ENCODE data around the gene OR4E1.

DNA sequence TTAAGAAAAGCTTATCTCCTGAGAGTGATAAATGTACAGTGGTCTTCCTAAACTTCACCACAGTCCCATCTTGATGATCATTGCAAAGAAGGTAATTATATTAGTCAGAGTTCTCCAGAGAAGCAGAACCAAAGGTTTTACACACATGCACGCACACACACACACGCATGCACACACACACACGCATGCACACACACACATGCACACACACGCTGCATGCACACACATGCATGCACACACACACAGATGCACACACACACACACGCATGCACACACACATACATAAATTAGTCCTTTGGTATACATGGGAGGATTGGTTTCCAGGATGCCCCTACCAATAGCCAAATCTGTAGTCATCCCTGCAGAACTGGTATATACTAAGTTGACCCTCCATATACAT, 19.4 kb downstream of the OR4E1 start:
- TF ChIP-seq, protein P1, sequence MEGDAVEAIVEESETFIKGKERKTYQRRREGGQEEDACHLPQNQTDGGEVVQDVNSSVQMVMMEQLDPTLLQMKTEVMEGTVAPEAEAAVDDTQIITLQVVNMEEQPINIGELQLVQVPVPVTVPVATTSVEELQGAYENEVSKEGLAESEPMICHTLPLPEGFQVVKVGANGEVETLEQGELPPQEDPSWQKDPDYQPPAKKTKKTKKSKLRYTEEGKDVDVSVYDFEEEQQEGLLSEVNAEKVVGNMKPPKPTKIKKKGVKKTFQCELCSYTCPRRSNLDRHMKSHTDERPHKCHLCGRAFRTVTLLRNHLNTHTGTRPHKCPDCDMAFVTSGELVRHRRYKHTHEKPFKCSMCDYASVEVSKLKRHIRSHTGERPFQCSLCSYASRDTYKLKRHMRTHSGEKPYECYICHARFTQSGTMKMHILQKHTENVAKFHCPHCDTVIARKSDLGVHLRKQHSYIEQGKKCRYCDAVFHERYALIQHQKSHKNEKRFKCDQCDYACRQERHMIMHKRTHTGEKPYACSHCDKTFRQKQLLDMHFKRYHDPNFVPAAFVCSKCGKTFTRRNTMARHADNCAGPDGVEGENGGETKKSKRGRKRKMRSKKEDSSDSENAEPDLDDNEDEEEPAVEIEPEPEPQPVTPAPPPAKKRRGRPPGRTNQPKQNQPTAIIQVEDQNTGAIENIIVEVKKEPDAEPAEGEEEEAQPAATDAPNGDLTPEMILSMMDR (IDR thresholded peaks at IDR 0.05): no peak
- TF ChIP-seq POLR2A (IDR thresholded peaks at IDR 0.05): no peak
